ENCODE results near the gene TCEAL1.
"Not testable (repeated sequence)": the region's sequence is repeated elsewhere in the genome, so short reads cannot be mapped to it uniquely, and the experiment has no call there.

TCEAL1 gene, protein sequence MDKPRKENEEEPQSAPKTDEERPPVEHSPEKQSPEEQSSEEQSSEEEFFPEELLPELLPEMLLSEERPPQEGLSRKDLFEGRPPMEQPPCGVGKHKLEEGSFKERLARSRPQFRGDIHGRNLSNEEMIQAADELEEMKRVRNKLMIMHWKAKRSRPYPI

DNA sequence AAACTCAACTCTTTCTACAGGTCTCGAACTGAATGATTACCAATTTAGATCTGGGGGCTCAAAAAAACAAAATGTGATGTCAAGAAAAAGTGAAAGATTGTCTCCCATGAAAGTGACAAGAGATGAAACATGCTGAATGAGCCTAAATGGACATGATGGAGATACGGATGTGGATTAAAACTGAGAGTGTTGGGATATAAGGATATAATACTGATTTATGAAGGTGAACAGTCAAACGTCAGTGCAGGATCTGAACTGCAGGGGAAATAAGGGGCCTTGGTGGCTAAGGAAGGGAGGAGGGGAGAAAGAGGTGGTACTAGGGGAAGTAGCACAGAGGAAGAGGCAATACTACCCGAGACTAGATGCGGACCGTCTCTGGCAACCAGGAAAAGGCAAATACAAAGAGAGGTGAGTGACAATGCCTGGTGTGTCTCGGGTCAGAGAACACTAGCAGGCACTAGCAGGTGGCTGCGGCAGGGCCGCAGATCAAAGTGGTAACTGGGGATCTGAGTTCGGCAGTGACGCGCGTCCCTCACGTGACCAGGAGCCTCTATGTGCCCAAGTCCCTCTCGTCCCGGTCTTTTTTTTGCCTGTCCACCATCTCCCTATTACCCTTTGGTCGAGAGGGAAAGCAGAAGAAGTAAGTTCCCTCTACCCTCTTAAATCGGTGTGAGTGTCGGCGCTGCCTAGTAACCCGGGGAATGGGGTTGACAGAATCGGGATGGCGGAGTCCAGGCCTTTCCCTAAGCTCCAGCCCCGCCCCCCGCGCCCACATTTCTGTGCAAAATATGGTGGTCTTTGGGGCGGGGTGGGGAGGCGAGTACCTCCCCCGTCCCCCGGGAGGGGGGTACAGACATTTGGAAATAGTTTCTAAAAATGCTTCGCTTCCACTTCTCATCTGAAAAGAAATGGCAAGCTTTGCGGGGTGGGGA lies at the start of gene TCEAL1:
Gene TCEAL1, plus strand, starts transcription at position 590 of the 932 bp plus-strand sequence. CDS start 942 bp downstream, outside the sequence.
- peak; percentile 74 for DNase-seq

- no peak for DNase-seq
Observed at GRCh38 chrX:103584596-103584995, 44.2 kb upstream of the TCEAL1 start.

GRCh38 chrX:103585411-103586313 lies 43.1 kb upstream of the TCEAL1 start, which contains the start of gene TCEAL4:
TCEAL4 (plus strand) TSS chrX:103585515; CDS start chrX:103586676, 1,161 bp downstream.
- DNase-seq: peak; percentile 67

DNA sequence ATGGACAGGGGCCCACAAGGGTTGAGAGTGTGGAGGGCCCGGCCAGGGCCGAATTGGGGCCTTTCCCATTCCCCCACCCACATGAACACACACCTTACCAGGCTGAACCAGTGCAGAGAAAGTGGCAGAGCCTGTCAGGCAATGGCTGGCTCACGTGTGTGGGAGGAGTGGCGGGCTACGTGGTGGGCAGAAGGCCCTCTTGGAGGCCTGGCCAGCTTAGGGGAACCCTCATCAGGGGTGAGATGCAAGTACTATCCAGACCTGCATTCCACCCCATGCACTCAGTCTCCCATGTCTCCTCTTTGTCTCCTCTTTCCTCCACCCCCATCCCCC lies 42.5 kb upstream of the TCEAL1 start:
- peak; percentile 31 for DNase-seq

GRCh38 chrX:103586659-103587058 lies 42.1 kb upstream of the TCEAL1 start:
- no peak for DNase-seq

GRCh38 chrX:103592295-103592694 lies 36.5 kb upstream of the TCEAL1 start:
- not testable (repeated sequence) for DNase-seq

GRCh38 chrX:103595202-103595601 lies 33.6 kb upstream of the TCEAL1 start:
- DNase-seq: not testable (repeated sequence)

GRCh38 chrX:103607364-103608305 lies 21.1 kb upstream of the TCEAL1 start, which contains the start of gene TCEAL3:
TCEAL3 (plus strand) TSS chrX:103607963; CDS start chrX:103609065, 1,102 bp downstream.
- DNase-seq: peak; percentile 65

- DNase-seq: peak; percentile 25
Observed at GRCh38 chrX:103608306-103608963, 20.3 kb upstream of the TCEAL1 start.

GRCh38 chrX:103610282-103610681 lies 18.5 kb upstream of the TCEAL1 start:
- no peak for DNase-seq

DNA sequence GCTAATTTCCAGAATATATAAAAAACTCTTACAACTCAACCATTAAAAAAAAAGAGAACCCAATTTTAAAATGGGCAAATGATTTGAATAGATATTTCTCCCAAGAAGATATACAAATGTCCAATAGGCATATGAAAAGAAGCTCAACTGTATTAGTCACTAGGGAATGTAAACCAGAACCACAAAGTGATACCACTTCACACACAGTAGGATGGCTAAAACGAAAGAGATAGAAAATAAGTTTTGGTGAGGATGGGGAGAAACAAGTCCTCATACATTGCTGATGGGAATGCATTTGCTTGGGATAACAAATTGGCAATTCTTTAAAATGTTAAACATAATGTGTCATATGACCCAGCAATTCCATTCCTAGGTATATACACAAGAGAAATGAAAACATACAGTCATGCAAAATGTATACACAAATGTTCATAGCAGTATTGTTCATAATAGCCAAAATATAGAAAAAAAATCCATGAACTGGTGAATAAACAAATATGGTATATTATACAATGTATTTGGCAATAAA lies 15.3 kb upstream of the TCEAL1 start:
- DNase-seq: no peak

- DNase-seq: no peak
Observed at GRCh38 chrX:103614999-103615398, 13.8 kb upstream of the TCEAL1 start.

- DNase-seq: no peak
Observed at GRCh38 chrX:103615781-103616371, 12.9 kb upstream of the TCEAL1 start.

DNA sequence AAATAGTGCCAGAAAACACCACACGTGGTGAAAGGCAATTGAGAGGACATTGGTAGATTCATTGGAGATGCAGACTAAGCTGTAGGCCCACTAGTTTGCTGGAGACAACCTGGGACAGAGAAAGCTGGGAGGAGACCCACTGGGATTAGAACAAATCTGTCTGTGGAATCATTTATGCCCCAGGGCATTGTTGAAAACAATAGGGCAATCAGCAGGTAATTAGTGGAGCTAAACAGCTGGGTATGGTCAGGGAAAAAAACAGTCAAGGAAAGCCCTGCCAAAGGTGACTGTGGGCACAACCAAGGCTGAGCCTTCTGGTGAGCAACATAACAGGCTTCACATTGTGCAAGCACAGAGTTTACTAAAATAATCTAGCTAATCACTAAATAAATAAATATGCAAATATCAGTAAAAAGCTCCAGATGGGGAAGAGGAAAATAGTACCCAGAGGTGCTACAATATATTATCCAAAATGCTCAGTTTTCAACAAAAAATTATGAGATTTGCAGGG lies 12.0 kb upstream of the TCEAL1 start:
- DNase-seq: no peak

DNA sequence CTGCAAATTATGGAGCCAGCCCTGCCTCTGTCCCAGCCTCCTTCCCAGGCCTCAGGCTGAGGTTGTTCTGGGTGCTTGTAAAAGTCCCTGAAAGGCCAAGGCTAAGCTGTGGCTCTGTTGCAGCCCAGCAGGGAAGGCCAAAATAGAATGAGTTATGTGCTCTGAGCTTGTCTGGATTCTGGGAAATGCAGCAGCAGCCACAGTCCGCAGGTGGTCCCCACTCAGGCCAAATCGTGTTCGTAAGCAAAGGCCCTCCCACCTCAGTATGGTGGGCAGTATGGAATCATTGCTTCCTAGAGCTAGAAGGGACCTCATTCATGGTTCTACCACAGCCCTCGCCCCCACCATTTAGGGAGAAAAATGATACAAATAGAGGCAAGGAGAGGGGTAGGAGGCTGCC lies 4.7 kb upstream of the TCEAL1 start:
- DNase-seq: no peak

DNA sequence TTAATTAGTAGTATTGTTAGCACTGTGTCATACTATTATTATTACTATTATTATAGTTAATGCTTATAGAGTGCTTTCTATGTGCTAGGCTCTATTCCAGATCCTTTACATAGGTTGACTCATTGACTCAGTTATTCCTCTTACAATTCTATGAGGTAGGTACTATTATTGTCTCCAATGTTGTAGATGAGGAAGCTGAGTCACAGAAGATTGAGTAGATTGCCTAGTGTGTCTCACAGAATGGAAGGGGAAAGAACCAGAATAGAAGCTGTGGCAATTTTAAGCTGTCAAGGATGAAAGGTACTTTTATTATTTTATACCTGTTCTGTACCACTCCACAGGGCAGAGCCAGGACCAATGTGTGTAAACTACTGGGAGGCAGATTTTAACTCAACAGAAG lies 1.9 kb upstream of the TCEAL1 start:
- no peak for DNase-seq

- DNase-seq: peak; percentile 86
Observed at GRCh38 chrX:103629318-103630170, 769 bp downstream of the TCEAL1 start.

DNA sequence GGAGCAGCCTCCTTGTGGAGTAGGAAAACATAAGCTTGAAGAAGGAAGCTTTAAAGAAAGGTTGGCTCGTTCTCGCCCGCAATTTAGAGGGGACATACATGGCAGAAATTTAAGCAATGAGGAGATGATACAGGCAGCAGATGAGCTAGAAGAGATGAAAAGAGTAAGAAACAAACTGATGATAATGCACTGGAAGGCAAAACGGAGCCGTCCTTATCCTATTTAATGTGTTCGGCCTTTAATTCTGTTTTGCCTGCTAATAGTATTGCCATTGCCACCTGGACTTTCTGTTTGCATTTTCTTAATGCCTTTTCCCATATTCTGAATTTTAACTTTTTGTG lies 1.4 kb downstream of the TCEAL1 start:
- DNase-seq: no peak

- DNase-seq: no peak
Observed at GRCh38 chrX:103631145-103631544, 2.4 kb downstream of the TCEAL1 start.

Data from femur (tissue), 1 donor.